ENCODE results near the gene GLIPR2.

GRCh38 chr9:36112516-36112915 is 24.0 kb upstream of the GLIPR2 start:
- TF ChIP-seq POLR2A (IDR thresholded peaks at IDR 0.05; ENCODE audit: low read length) (no peak), GATA1 (IDR thresholded peaks at IDR 0.05; ENCODE audit: low read depth, low read length) (no peak)

Data from erythroblast (primary cell).